Measurements from ENCODE around the gene MAPT.

The MAPT gene

DNA sequence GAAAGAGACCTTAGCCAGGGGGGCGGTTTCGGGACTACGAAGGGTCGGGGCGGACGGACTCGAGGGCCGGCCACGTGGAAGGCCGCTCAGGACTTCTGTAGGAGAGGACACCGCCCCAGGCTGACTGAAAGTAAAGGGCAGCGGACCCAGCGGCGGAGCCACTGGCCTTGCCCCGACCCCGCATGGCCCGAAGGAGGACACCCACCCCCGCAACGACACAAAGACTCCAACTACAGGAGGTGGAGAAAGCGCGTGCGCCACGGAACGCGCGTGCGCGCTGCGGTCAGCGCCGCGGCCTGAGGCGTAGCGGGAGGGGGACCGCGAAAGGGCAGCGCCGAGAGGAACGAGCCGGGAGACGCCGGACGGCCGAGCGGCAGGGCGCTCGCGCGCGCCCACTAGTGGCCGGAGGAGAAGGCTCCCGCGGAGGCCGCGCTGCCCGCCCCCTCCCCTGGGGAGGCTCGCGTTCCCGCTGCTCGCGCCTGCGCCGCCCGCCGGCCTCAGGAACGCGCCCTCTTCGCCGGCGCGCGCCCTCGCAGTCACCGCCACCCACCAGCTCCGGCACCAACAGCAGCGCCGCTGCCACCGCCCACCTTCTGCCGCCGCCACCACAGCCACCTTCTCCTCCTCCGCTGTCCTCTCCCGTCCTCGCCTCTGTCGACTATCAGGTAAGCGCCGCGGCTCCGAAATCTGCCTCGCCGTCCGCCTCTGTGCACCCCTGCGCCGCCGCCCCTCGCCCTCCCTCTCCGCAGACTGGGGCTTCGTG is at the start of gene MAPT:
Gene MAPT (plus strand): TSS at position 533 of the 763 bp plus-strand sequence. CDS start 67,784 bp downstream, outside the sequence.
- peak within 1 kb of the TSS; percentile 66 for H3K4me3 ChIP-seq (ENCODE audit: low read depth, low read length)
- DNase-seq (ENCODE audit: low read depth), result peak; percentile 91
- TF ChIP-seq, protein P1, sequence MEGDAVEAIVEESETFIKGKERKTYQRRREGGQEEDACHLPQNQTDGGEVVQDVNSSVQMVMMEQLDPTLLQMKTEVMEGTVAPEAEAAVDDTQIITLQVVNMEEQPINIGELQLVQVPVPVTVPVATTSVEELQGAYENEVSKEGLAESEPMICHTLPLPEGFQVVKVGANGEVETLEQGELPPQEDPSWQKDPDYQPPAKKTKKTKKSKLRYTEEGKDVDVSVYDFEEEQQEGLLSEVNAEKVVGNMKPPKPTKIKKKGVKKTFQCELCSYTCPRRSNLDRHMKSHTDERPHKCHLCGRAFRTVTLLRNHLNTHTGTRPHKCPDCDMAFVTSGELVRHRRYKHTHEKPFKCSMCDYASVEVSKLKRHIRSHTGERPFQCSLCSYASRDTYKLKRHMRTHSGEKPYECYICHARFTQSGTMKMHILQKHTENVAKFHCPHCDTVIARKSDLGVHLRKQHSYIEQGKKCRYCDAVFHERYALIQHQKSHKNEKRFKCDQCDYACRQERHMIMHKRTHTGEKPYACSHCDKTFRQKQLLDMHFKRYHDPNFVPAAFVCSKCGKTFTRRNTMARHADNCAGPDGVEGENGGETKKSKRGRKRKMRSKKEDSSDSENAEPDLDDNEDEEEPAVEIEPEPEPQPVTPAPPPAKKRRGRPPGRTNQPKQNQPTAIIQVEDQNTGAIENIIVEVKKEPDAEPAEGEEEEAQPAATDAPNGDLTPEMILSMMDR (conservative IDR thresholded peaks at IDR 0.05; ENCODE audit: low read depth, low read length), result peak; percentile 60

DNA sequence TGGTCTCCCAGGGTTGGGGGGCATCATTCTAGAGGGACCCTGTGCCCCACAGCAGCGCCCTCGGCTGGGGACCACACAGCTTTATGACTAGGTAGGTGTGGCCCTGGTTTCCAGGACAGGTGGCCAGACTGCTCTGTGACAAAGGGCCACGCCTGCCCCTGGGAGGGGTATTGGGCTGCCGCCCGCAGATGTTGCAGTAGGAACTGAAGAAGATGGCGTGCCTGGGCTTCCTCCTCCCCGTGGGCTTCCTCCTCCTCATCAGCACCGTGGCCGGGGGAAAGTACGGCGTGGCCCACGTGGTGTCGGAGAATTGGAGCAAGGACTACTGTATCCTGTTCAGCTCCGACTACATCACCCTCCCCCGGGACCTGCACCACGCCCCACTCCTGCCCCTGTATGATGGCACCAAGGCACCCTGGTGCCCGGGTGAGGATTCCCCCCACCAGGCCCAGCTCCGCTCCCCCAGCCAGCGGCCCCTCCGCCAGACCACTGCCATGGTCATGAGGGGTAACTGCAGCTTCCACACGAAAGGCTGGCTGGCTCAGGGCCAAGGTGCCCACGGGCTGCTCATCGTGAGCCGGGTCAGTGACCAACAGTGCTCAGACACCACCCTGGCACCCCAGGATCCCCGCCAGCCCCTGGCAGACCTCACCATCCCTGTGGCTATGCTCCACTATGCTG is 49.5 kb upstream of the MAPT start, which contains the start of gene SPPL2C:
Gene SPPL2C (plus strand): TSS at position 187 of the 681 bp plus-strand sequence. CDS start 26 bp downstream, at position 213.
- TF ChIP-seq, protein P1 (conservative IDR thresholded peaks at IDR 0.05; ENCODE audit: low read depth, low read length), result no peak
- DNase-seq (ENCODE audit: low read depth), result no peak
- H3K4me3 ChIP-seq (ENCODE audit: low read depth, low read length), result no peak within 1 kb of the TSS

DNA sequence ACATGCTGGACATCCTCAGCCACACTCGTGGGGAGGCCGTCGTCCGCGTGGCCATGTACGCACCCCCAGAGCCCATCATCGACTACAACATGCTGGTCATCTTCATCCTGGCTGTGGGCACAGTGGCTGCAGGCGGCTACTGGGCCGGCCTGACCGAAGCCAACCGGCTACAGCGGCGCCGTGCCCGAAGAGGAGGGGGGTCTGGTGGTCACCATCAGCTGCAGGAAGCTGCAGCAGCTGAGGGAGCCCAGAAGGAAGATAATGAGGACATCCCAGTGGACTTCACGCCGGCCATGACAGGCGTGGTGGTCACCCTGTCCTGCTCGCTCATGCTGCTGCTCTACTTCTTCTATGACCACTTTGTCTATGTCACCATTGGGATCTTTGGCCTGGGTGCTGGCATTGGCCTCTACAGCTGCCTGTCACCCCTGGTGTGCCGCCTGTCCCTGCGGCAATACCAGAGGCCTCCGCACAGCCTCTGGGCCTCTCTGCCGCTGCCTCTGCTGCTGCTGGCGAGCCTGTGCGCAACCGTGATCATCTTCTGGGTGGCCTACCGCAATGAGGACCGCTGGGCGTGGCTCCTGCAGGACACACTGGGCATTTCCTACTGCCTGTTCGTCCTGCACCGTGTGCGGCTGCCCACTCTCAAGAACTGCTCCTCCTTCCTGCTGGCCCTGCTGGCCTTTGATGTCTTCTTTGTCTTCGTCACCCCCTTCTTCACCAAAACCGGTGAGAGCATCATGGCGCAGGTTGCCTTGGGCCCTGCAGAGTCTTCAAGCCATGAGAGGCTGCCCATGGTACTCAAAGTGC is 48.8 kb upstream of the MAPT start:
- no peak for DNase-seq (ENCODE audit: low read depth)
- no peak overlapping the region for H3K4me3 ChIP-seq (ENCODE audit: low read depth, low read length)
- TF ChIP-seq, protein P1 (conservative IDR thresholded peaks at IDR 0.05; ENCODE audit: low read depth, low read length), result no peak

DNA sequence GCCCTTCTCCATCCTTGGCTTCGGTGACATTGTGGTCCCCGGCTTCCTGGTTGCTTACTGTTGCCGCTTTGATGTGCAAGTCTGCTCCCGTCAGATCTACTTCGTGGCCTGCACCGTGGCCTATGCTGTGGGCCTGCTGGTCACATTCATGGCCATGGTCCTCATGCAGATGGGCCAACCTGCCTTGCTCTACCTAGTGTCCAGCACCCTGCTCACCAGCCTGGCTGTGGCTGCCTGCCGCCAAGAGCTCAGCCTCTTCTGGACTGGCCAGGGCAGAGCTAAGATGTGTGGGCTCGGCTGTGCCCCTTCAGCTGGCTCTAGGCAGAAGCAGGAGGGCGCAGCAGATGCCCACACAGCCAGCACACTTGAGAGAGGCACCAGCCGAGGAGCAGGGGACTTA is 48.1 kb upstream of the MAPT start:
- no peak for DNase-seq (ENCODE audit: low read depth)

DNA sequence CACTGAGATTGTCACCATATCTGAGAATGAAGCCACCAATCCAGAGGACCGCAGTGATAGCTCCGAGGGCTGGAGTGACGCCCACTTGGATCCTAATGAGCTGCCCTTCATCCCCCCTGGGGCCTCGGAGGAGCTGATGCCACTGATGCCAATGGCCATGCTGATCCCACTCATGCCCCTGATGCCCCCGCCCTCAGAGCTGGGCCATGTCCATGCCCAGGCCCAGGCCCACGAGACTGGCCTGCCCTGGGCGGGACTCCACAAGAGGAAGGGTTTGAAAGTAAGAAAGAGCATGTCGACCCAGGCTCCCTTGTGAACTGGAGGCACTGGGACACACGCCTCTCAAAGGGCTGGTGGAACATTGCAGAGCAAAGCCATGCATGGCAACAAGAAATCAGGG is 47.7 kb upstream of the MAPT start:
- no peak for DNase-seq (ENCODE audit: low read depth)

More for the DNA sequence above, 48.1 kb upstream of the MAPT start:
- H3K4me3 ChIP-seq (ENCODE audit: low read depth, low read length), result no peak overlapping the region
- TF ChIP-seq, protein P1 (conservative IDR thresholded peaks at IDR 0.05; ENCODE audit: low read depth, low read length), result no peak

DNA sequence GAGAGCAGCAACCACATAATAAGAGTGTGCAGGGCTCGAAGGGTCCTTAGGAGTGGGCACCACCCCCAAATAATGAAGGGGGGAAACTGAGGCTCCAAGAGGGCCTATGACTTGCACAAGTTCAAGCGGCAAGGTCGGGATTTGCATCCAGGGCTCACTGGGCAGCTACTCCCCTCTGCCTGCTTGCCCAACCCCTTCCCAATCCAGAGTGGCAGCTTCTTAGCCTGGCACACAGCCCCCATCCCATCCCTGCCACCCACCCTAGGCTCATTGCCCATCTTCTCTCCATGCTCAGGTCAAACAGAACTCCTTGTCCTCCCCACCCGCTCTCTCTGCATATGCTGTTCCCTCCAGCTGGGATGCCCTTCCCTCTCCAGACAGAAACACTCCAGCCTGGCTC is 47.3 kb upstream of the MAPT start:
- DNase-seq (ENCODE audit: low read depth), result no peak
- TF ChIP-seq, protein P1 (conservative IDR thresholded peaks at IDR 0.05; ENCODE audit: low read depth, low read length), result no peak
- no peak overlapping the region for H3K4me3 ChIP-seq (ENCODE audit: low read depth, low read length)

More for the DNA sequence above, 47.7 kb upstream of the MAPT start:
- no peak overlapping the region for H3K4me3 ChIP-seq (ENCODE audit: low read depth, low read length)
- TF ChIP-seq, protein P1 (conservative IDR thresholded peaks at IDR 0.05; ENCODE audit: low read depth, low read length), result no peak
